DLD1 (cell line): ENCODE data around the gene USP31.

Experiments used
- in situ Hi-C: cut with HindIII; loops from 2 replicates; pipeline ENCODE4 v1.10.0; 2017; ENCODE audit warnings: low sequenced_read_pairs

Gene USP31

GRCh38 chr16:23069844-23070243, 79.4 kb downstream of the USP31 start:
- in situ Hi-C loops, result no loop called here

- in situ Hi-C loops, result no loop called here
Measured at GRCh38 chr16:23068079-23068736, 81.0 kb downstream of the USP31 start.

GRCh38 chr16:23066676-23067075, 82.6 kb downstream of the USP31 start:
- in situ Hi-C loops, result no loop called here

- in situ Hi-C loops, result no loop called here
Measured at GRCh38 chr16:23064639-23065038, 84.6 kb downstream of the USP31 start.

GRCh38 chr16:23062524-23062923, 86.7 kb downstream of the USP31 start:
- in situ Hi-C loops, result no loop called here

- in situ Hi-C loops, result no loop called here
Measured at GRCh38 chr16:23061669-23062068, 87.6 kb downstream of the USP31 start.

- in situ Hi-C loops, result no loop called here
Measured at GRCh38 chr16:23060458-23061320, 88.6 kb downstream of the USP31 start.

- in situ Hi-C loops, result no loop called here
Measured at GRCh38 chr16:23059433-23059832, 89.8 kb downstream of the USP31 start.

GRCh38 chr16:23058576-23058975, 90.7 kb downstream of the USP31 start:
- in situ Hi-C loops, result no loop called here

- in situ Hi-C loops, result no loop called here
Measured at GRCh38 chr16:23057013-23057596, 92.1 kb downstream of the USP31 start.

GRCh38 chr16:23055481-23055880, 93.8 kb downstream of the USP31 start:
- in situ Hi-C loops, result no loop called here

GRCh38 chr16:23052908-23053580, 96.2 kb downstream of the USP31 start:
- in situ Hi-C loops, result no loop called here

GRCh38 chr16:23052221-23052620, 97.0 kb downstream of the USP31 start:
- in situ Hi-C loops, result no loop called here

- in situ Hi-C loops, result no loop called here
Measured at GRCh38 chr16:23051587-23051986, 97.7 kb downstream of the USP31 start.

GRCh38 chr16:23048164-23048563, 101.1 kb downstream of the USP31 start:
- in situ Hi-C loops, result no loop called here

- in situ Hi-C loops, result no loop called here
Measured at GRCh38 chr16:23045025-23045424, 104.2 kb downstream of the USP31 start.

GRCh38 chr16:23040246-23040645, 109.0 kb downstream of the USP31 start:
- in situ Hi-C loops, result no loop called here

- in situ Hi-C loops, result no loop called here
Measured at GRCh38 chr16:23039118-23039517, 110.1 kb downstream of the USP31 start.

GRCh38 chr16:23035240-23035639, 114.0 kb downstream of the USP31 start:
- in situ Hi-C loops, result no loop called here

- in situ Hi-C loops, result no loop called here
Measured at GRCh38 chr16:23031508-23032098, 117.6 kb downstream of the USP31 start.
